MM.1S (cell line): ENCODE data around the gene GID8.

ENCODE experiments used
- DNase-seq: peaks from one replicate; pipeline ENCODE4 v3.0.0-alpha.2; 2015
- H2AFZ ChIP-seq: fragments of 300-600 bp; sonication (generic); 2 replicates; pipeline ENCODE4 v1.6.0; 2016; ENCODE audit warnings: antibody characterized with exemption, low read length
- H3F3A ChIP-seq: fragments of 300-600 bp; sonication (generic); 2 replicates; pipeline ENCODE4 v1.6.1; 2016; ENCODE audit warnings: mild to moderate bottlenecking, antibody characterized with exemption, low read length, moderate library complexity, mixed read lengths; ENCODE audit not compliant: insufficient read depth
- H3K27ac ChIP-seq: fragments of 300-600 bp; sonication (generic); 2 replicates; pipeline ENCODE4 v1.5.1; 2016; ENCODE audit warnings: mild to moderate bottlenecking, low read length
- H3K27me3 ChIP-seq: fragments of 300-600 bp; sonication (generic); replicated peaks from 2 replicates; pipeline ENCODE4 v1.6.0; 2016; ENCODE audit warnings: low read length; ENCODE audit not compliant: insufficient read depth
- H3K36me3 ChIP-seq: fragments of 300-600 bp; sonication (generic); replicated peaks from 2 replicates; pipeline ENCODE4 v1.6.1; 2016; ENCODE audit warnings: mild to moderate bottlenecking, low read length, mixed read lengths; ENCODE audit not compliant: insufficient read depth
- H3K4me1 ChIP-seq: fragments of 300-600 bp; sonication (generic); 2 replicates; pipeline ENCODE4 v1.6.1; 2016; ENCODE audit warnings: low read length, mixed read lengths
- H3K4me2 ChIP-seq: fragments of 300-600 bp; sonication (generic); 2 replicates; pipeline ENCODE4 v1.6.0; 2016; ENCODE audit warnings: low read depth, low read length
- H3K4me3 ChIP-seq: fragments of 300-600 bp; sonication (generic); 2 replicates; pipeline ENCODE4 v1.5.1; 2016; ENCODE audit warnings: low read length, mixed read lengths
- H3K79me2 ChIP-seq: fragments of 300-600 bp; sonication (generic); 2 replicates; pipeline ENCODE4 v1.6.1; 2016; ENCODE audit warnings: mixed run types, low read length, mixed read lengths
- H3K9ac ChIP-seq: fragments of 300-600 bp; sonication (generic); 2 replicates; pipeline ENCODE4 v1.6.1; 2016; ENCODE audit warnings: low read length, mixed read lengths
- H3K9me2 ChIP-seq: fragments of 300-600 bp; sonication (generic); replicated peaks from 2 replicates; pipeline ENCODE4 v1.6.1; 2016; ENCODE audit warnings: mild to moderate bottlenecking, low read length, mixed read lengths; ENCODE audit not compliant: insufficient read depth
- H3K9me3 ChIP-seq: fragments of 300-600 bp; sonication (generic); replicated peaks from 2 replicates; pipeline ENCODE4 v1.6.1; 2016; ENCODE audit warnings: mild to moderate bottlenecking, low read length, mixed read lengths; ENCODE audit not compliant: insufficient read depth
- H4K20me1 ChIP-seq: fragments of 300-600 bp; sonication (generic); 2 replicates; pipeline ENCODE4 v1.6.1; 2016; ENCODE audit warnings: mild to moderate bottlenecking, low read length, moderate library complexity, mixed read lengths; ENCODE audit not compliant: insufficient read depth
- CTCF ChIP-seq: fragments of 300-600 bp; sonication (generic); IDR thresholded peaks from 2 replicates; pipeline ENCODE4 v1.5.1; 2016; ENCODE audit warnings: antibody characterized with exemption, low read length, mixed read lengths
- EZH2 ChIP-seq: fragments of 300-600 bp; sonication (generic); optimal IDR thresholded peaks from 2 replicates; pipeline ENCODE3; 2017; ENCODE audit warnings: low read depth, mild to moderate bottlenecking, antibody characterized with exemption, low read length, mixed read lengths
- EZH2phosphoT487 ChIP-seq: fragments of 300-600 bp; sonication (generic); IDR thresholded peaks from 2 replicates; pipeline ENCODE4 v1.6.1; 2018; ENCODE audit warnings: antibody characterized with exemption, low read length

The GID8 gene

GRCh38 chr20:62938105-62938888 is at the start of gene GID8:
GID8 (plus strand) TSS chr20:62938147; CDS start chr20:62941503, 3,356 bp downstream.
- Histone ChIP-seq H3K9ac (peak within 1 kb of the TSS; percentile 98), H3K9me3 (no peaks in the 10 kb centered on the region), H4K20me1 (0 out of 2 replicates have a peak, but pooled peaks cover 10% of the 10 kb centered on the region), H2AFZ (peak within 1 kb of the TSS; percentile 97), H3K9me2 (no peaks in the 10 kb centered on the region), H3K36me3 (no peaks in the 10 kb centered on the region; the same call in 1 of the 2 replicates), H3K79me2 (peaks cover 93% of the 10 kb centered on the region), H3K4me3 (peak within 1 kb of the TSS; percentile 100), H3K4me2 (peak within 1 kb of the TSS; percentile 88), H3F3A (peaks cover 8% of the 10 kb centered on the region), H3K4me1 (peaks cover 18% of the 10 kb centered on the region), H3K27ac (peak within 1 kb of the TSS; percentile 76), H3K27me3 (no peaks in the 10 kb centered on the region)
- no peak for TF ChIP-seq CTCF
- no peak for TF ChIP-seq EZH2
- no peak for TF ChIP-seq EZH2phosphoT487
- DNase-seq = peak; percentile 62

GRCh38 chr20:62888406-62888805 is 49.5 kb upstream of the GID8 start:
- Histone ChIP-seq H3K36me3 (peaks cover 4% of the 10 kb centered on the region; the same call in 1 of the 2 replicates), H3F3A (peaks cover 12% of the 10 kb centered on the region), H3K4me3 (no peak overlapping the region), H3K9me2 (no peaks in the 10 kb centered on the region), H4K20me1 (no peaks in the 10 kb centered on the region; the same call in 1 of the 2 replicates), H3K4me1 (peaks cover 18% of the 10 kb centered on the region), H3K79me2 (no peaks in the 10 kb centered on the region), H3K27me3 (no peaks in the 10 kb centered on the region), H3K9ac (no peak overlapping the region), H3K9me3 (no peaks in the 10 kb centered on the region), H2AFZ (no peak overlapping the region), H3K4me2 (no peak overlapping the region), H3K27ac (no peak overlapping the region; the same call in 1 of the 2 replicates)
- no peak for TF ChIP-seq EZH2
- TF ChIP-seq EZH2phosphoT487 = no peak
- no peak for TF ChIP-seq CTCF
- no peak for DNase-seq

GRCh38 chr20:62888910-62889309 is 49.0 kb upstream of the GID8 start:
- Histone ChIP-seq H3K27ac (no peak overlapping the region), H3K4me2 (no peak overlapping the region), H3K9me2 (no peaks in the 10 kb centered on the region), H4K20me1 (no peaks in the 10 kb centered on the region; the same call in 1 of the 2 replicates), H3F3A (peaks cover 12% of the 10 kb centered on the region), H3K9me3 (no peaks in the 10 kb centered on the region), H3K27me3 (no peaks in the 10 kb centered on the region), H3K4me3 (no peak overlapping the region), H3K4me1 (peaks cover 18% of the 10 kb centered on the region), H3K36me3 (peaks cover 4% of the 10 kb centered on the region; the same call in 1 of the 2 replicates), H3K79me2 (no peaks in the 10 kb centered on the region), H2AFZ (no peak overlapping the region), H3K9ac (no peak overlapping the region)
- TF ChIP-seq CTCF = no peak
- no peak for TF ChIP-seq EZH2phosphoT487
- no peak for TF ChIP-seq EZH2
- no peak for DNase-seq
